Esophagus (tissue), 2 donors: ENCODE data around the gene HEXIM1. TPM values are rescaled to one million over a fixed set of nuclear protein-coding genes. Genes with fewer than 3 reads are reported as not detected.

Experiments used
- H3K27ac ChIP-seq, 2 donors: one replicate each; pipeline ENCODE4 v1.5.1; 2013; ENCODE audit warnings: low read depth in 2 of 2, mild to moderate bottlenecking in 2 of 2, inconsistent platforms in 1 of 2, low read length in 1 of 2, moderate library complexity in 1 of 2
- H3K27me3 ChIP-seq, 2 donors: one replicate each; pipeline ENCODE4 v1.6.1; 2013; ENCODE audit warnings: low read length in 2 of 2, control low read depth in 1 of 2, mild to moderate bottlenecking in 1 of 2; ENCODE audit not compliant: insufficient read depth in 2 of 2, control insufficient read depth in 1 of 2
- H3K36me3 ChIP-seq, 2 donors: one replicate each; pipeline ENCODE4 v1.6.1; 2013; ENCODE audit warnings: low read length in 1 of 2; ENCODE audit not compliant: control insufficient read depth in 2 of 2, insufficient read depth in 2 of 2
- H3K4me1 ChIP-seq, 2 donors: one replicate each; pipeline ENCODE4 v1.6.1; 2013; ENCODE audit warnings: low read length in 1 of 2; ENCODE audit not compliant: control insufficient read depth in 2 of 2, insufficient read depth in 2 of 2
- H3K4me3 ChIP-seq, 2 donors: one replicate each; pipeline ENCODE4 v1.5.1; 2013; ENCODE audit warnings: low read length in 2 of 2, mild to moderate bottlenecking in 2 of 2, low read depth in 1 of 2, moderate library complexity in 1 of 2
- H3K9me3 ChIP-seq, 2 donors: one replicate each; pipeline ENCODE4 v1.6.1; 2013; ENCODE audit warnings: mild to moderate bottlenecking in 2 of 2, low read depth in 1 of 2, low read length in 1 of 2, moderate library complexity in 1 of 2; ENCODE audit not compliant: control insufficient read depth in 2 of 2, insufficient read depth in 1 of 2
- whole genome bisulfite sequencing, 2 donors: extraction: QIAGEN DNeasy Blood & Tissue Kit; methylation state at CpG; one replicate each; pipeline ENCODE4 v1.1.7; 2013; 5-methylcytosine and 5-hydroxymethylcytosine counted together
- polyA plus RNA-seq, 2 donors: library from polyadenylated mRNA; stranded (reverse); fragments of 200-250 nt; gene quantifications; one replicate each; pipeline ENCODE4 v1.2.3, GENCODE V29; 2013
- donor health status: healthy with polysubstance abuse.
- donor health status: Bipolar disorder and iron deficiency.

The HEXIM1 gene
- polyA plus RNA-seq, 2 donors = 20.4 to 24.2 TPM

GRCh38 chr17:45186801-45187354, 38.6 kb downstream of the HEXIM1 start:
- Histone ChIP-seq H3K27me3 (peaks cover 0 to 3% of the 10 kb centered on the region in 2 donors), H3K4me3 (no peak overlapping the region), H3K36me3 (no peaks in the 10 kb centered on the region), H3K9me3 (no peaks in the 10 kb centered on the region), H3K4me1 (peaks cover 0 to 3% of the 10 kb centered on the region in 2 donors), H3K27ac (no peak overlapping the region)
- 74 to 76% methylated on average over 7 of the region's 7 CpGs for WGBS, 2 donors

DNA sequence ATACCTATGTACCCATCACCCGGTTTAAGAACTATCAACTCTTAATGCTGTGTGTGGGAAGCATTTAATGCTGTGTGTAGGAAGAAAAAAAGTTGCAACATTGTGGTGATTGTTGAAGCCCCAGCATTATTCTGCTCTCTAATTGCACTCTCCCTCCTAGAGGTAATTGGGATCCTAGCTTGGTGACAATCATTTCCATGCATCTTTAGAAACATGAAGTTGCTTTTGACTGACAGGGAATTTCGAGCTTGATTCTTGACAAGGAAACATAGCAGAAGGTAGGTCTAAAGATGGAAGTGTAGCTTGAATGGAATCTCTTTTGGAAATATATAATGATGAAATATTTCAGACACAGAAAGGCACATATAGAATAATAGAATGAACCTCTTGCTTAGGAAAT, 40.7 kb downstream of the HEXIM1 start:
- H3K36me3 ChIP-seq = no peaks in the 10 kb centered on the region
- H3K27me3 ChIP-seq = peaks cover 0 to 3% of the 10 kb centered on the region in 2 donors
- H3K9me3 ChIP-seq = no peaks in the 10 kb centered on the region
- WGBS, 2 donors = 73 to 85% methylated on average over 2 of the region's 2 CpGs
- H3K27ac ChIP-seq = no peak overlapping the region
- H3K4me3 ChIP-seq = no peak overlapping the region
- no peaks in the 10 kb centered on the region for H3K4me1 ChIP-seq

- H3K27me3 ChIP-seq = peaks cover 0 to 3% of the 10 kb centered on the region in 2 donors
- WGBS, 2 donors = 70 to 72% methylated on average over 11 of the region's 11 CpGs
- H3K4me1 ChIP-seq = no peaks in the 10 kb centered on the region
- H3K9me3 ChIP-seq = no peaks in the 10 kb centered on the region
- H3K4me3 ChIP-seq = no peak overlapping the region
- no peak overlapping the region for H3K27ac ChIP-seq
- H3K36me3 ChIP-seq = no peaks in the 10 kb centered on the region
Measured at GRCh38 chr17:45190503-45191255, 42.4 kb downstream of the HEXIM1 start.

DNA sequence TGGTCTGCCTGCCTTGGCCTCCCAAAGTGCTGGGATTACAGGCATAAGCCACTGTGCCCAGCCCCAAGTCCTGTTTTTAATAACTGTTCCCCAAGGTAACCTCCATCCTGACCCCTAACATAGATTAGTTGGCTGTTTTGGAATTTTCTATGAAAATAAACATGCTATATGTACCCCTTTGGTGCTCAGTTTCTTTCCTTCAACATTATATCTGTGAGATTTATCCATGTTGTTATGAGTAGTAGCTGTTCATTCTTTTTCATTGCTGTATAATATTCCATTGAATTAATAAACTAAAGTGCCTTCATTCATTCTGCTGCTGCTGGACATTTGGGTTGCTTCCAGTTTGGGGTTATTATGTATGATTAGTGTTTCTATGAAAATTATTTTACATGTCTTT, 47.1 kb downstream of the HEXIM1 start:
- Histone ChIP-seq H3K4me3 (no peak overlapping the region), H3K9me3 (no peaks in the 10 kb centered on the region)

DNA sequence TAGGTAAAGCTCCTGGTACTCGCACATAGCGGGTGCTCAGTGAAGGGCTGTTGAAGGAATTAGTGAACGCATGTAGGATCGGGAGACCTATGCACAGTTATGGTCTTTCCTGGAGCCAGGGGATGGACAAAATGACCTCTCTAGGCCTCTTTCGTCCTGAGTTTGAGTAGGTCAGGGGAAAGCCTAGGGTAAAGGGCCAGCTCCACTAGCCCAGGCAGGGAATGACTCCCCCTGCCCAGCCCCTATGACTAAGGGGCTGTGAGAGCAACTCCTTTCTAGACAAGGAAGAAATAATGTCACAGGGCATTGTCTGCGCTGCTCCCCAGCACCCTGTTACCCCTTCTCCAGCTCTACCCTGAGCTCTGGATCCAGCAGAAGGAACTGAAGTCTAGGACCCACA, 48.8 kb downstream of the HEXIM1 start:
- no peak overlapping the region for H3K4me3 ChIP-seq
- no peaks in the 10 kb centered on the region for H3K27me3 ChIP-seq
- no peak overlapping the region for H3K27ac ChIP-seq
- H3K36me3 ChIP-seq = no peaks in the 10 kb centered on the region
- H3K9me3 ChIP-seq = no peaks in the 10 kb centered on the region
- H3K4me1 ChIP-seq = no peaks in the 10 kb centered on the region
- WGBS, 2 donors = 72 to 76% methylated on average over 6 of the region's 6 CpGs

More for the DNA sequence above, 47.1 kb downstream of the HEXIM1 start:
- Histone ChIP-seq H3K4me1 (no peaks in the 10 kb centered on the region), H3K27me3 (no peaks in the 10 kb centered on the region), H3K27ac (no peak overlapping the region), H3K36me3 (no peaks in the 10 kb centered on the region)

- H3K27ac ChIP-seq = peak overlapping the region; percentile 45
- no peak overlapping the region for H3K4me3 ChIP-seq
Measured at GRCh38 chr17:45197555-45198334, 49.5 kb downstream of the HEXIM1 start.

GRCh38 chr17:45200701-45201100, 52.4 kb downstream of the HEXIM1 start:
- no peaks in the 10 kb centered on the region for H3K4me1 ChIP-seq
- H3K9me3 ChIP-seq = no peaks in the 10 kb centered on the region
- H3K27ac ChIP-seq = peak overlapping the region in 1 of 2 donors; percentile 40
- H3K4me3 ChIP-seq = no peak overlapping the region
- H3K36me3 ChIP-seq = no peaks in the 10 kb centered on the region
- no peaks in the 10 kb centered on the region for H3K27me3 ChIP-seq
- WGBS, 2 donors = 39 to 52% methylated on average over 9 of the region's 9 CpGs

More at GRCh38 chr17:45197555-45198334, 49.5 kb downstream of the HEXIM1 start:
- 2% methylated on average over 14 to 16 of the region's 16 CpGs for WGBS, 2 donors
- H3K9me3 ChIP-seq = no peaks in the 10 kb centered on the region
- no peaks in the 10 kb centered on the region for H3K4me1 ChIP-seq
- H3K36me3 ChIP-seq = no peaks in the 10 kb centered on the region
- no peaks in the 10 kb centered on the region for H3K27me3 ChIP-seq

GRCh38 chr17:45201457-45201856, 53.2 kb downstream of the HEXIM1 start:
- Histone ChIP-seq H3K9me3 (no peaks in the 10 kb centered on the region), H3K36me3 (no peaks in the 10 kb centered on the region), H3K4me3 (no peak overlapping the region), H3K27ac (no peak overlapping the region), H3K4me1 (no peaks in the 10 kb centered on the region), H3K27me3 (no peaks in the 10 kb centered on the region)
- WGBS, 2 donors = 94% methylated on average over 4 of the region's 4 CpGs
